Measurements from ENCODE around the gene SLC28A1. TPM values are rescaled to one million over a fixed set of nuclear protein-coding genes. Genes with fewer than 3 reads are reported as not detected.
"Not testable (repeated sequence)": the region's sequence is repeated elsewhere in the genome, so short reads cannot be mapped to it uniquely, and the experiment has no call there.

The SLC28A1 gene
- total and polyA plus RNA-seq, 7 experiments from 2014 or later, result not detected

DNA sequence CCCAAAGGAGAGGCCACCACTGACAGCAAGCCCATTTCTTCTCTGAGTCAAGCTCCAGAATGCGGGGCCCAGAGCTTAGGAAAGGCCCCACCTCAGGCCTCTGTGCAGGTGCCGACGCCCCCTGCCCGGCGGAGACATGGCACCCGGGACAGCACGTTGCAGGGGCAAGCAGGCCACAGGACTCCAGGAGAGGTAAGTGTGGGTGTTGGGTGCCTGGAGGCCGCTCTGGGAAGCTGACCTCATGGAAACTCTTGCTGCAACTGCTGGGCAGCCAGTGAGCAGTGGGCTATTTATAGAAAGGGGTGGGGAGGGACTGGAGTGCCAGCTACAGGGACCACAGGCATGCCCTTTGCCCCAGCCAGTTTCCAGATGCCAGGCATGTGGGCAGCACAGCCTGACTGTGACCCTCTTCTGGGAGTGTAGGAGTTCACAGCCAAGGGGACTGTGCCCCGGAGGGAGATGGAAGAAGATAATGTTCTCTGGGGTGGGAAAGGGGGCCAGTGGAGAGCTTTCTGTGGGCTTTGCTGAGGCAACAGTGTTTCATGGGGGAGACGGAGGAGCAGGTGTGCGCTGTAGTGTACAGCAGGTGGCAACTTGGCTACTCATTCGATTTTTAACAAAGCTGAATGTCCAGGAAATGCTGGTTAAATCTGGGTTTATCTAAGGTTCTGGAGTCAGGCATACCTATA lies 43.6 kb upstream of the SLC28A1 start:
- ATAC-seq (no peak), DNase-seq (no peak)
- Histone ChIP-seq H3K27ac (ENCODE audit: low read depth, low read length) (no peak overlapping the region), H3K4me3 (ENCODE audit: low read length) (no peak overlapping the region), H3K36me3 (ENCODE audit: control insufficient read depth in 2 of 3, insufficient read depth in 3 of 3, low read length in 3 of 3) (no peaks in the 10 kb centered on the region), H3K4me1 (ENCODE audit: control insufficient read depth in 2 of 2, insufficient read depth in 2 of 2, low read length in 2 of 2) (no peaks in the 10 kb centered on the region), H3K27me3 (ENCODE audit: control insufficient read depth in 2 of 2, insufficient read depth in 2 of 2, low read length in 2 of 2) (no peaks in the 10 kb centered on the region), H3K9me3 (ENCODE audit: control insufficient read depth in 2 of 3, low read length in 3 of 3) (no peaks in the 10 kb centered on the region)
- H3K27me3 Mint-ChIP-seq, result peaks cover 0 to 7% (median 4%) of the 10 kb centered on the region in 5 donors
- ChIA-PET POLR2A (interaction anchor here (0.5 kb wide), 1 partner anchor 90 kb away, joined by 3 read pairs; no protein-coding TSS in a partner anchor), CTCF (interaction anchor here (0.5 kb wide), 1 partner anchor 302 kb away, joined by 4 read pairs; no protein-coding TSS in a partner anchor)
- H3K9me3 Mint-ChIP-seq, result peaks cover 0 to 4% (median 0%) of the 10 kb centered on the region in 11 donors
- intact Hi-C loops (cut with micrococcal nuclease), result no loop called here
- no peaks in the 10 kb centered on the region for H3K36me3 Mint-ChIP-seq
- H3K4me1 Mint-ChIP-seq, result peaks cover 0 to 2% (median 0%) of the 10 kb centered on the region in 7 donors
- H3K4me3 Mint-ChIP-seq, result no peak overlapping the region
- H3K27ac Mint-ChIP-seq, result no peak overlapping the region

DNA sequence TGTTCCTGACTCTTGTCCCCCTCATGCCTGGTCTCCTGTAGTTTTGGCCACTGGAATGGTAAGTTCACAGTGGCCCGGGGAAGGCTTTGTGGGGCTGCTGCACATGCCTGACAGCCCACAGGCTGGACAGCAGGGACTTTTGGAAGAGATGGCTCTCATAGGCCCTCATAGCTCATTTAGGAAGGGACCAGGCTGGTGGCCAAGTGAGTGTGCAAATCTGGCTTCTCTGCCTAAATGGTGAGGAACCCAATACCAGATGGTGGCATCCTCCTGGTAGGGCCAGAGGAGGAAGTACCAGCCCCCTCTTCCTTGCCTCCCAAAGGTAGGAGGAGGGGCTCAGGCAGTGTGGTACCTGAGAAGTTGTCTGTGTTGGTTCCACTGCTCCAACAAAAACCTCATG lies 41.7 kb upstream of the SLC28A1 start:
- H3K4me1 Mint-ChIP-seq, result peaks cover 0 to 2% (median 0%) of the 10 kb centered on the region in 7 donors
- Histone ChIP-seq H3K4me3 (ENCODE audit: low read length) (no peak overlapping the region), H3K36me3 (ENCODE audit: control insufficient read depth in 2 of 3, insufficient read depth in 3 of 3, low read length in 3 of 3) (no peaks in the 10 kb centered on the region), H3K9me3 (ENCODE audit: control insufficient read depth in 2 of 3, low read length in 3 of 3) (peaks cover 0 to 8% (median 0%) of the 10 kb centered on the region in 3 experiments), H3K27me3 (ENCODE audit: control insufficient read depth in 2 of 2, insufficient read depth in 2 of 2, low read length in 2 of 2) (no peaks in the 10 kb centered on the region), H3K4me1 (ENCODE audit: control insufficient read depth in 2 of 2, insufficient read depth in 2 of 2, low read length in 2 of 2) (no peaks in the 10 kb centered on the region), H3K27ac (ENCODE audit: low read depth, low read length) (no peak overlapping the region)
- no peak for ATAC-seq
- POLR2A ChIA-PET, result no interaction called here
- no peak for DNase-seq
- no peak overlapping the region for H3K4me3 Mint-ChIP-seq
- intact Hi-C loops (cut with micrococcal nuclease), result no loop called here
- peaks cover 5 to 11% (median 6%) of the 10 kb centered on the region in 5 donors for H3K36me3 Mint-ChIP-seq
- H3K27ac Mint-ChIP-seq, result no peak overlapping the region
- H3K9me3 Mint-ChIP-seq, result peaks cover 4 to 21% (median 12%) of the 10 kb centered on the region in 11 donors
- H3K27me3 Mint-ChIP-seq, result peaks cover 0 to 5% (median 0%) of the 10 kb centered on the region in 5 donors
- CTCF ChIA-PET, result no interaction called here

GRCh38 chr15:84844964-84845363 lies 39.5 kb upstream of the SLC28A1 start:
- intact Hi-C loops (cut with micrococcal nuclease), result loop anchor here (1.0 to 5.0 kb wide), 3 partner anchors 82 to 199 kb away; no protein-coding TSS in a partner anchor
- H3K27ac Mint-ChIP-seq, result no peak overlapping the region
- no peak overlapping the region for H3K4me3 Mint-ChIP-seq
- peaks cover 4 to 30% (median 13%) of the 10 kb centered on the region in 11 donors for H3K9me3 Mint-ChIP-seq
- Histone ChIP-seq H3K4me1 (ENCODE audit: control insufficient read depth in 2 of 2, insufficient read depth in 2 of 2, low read length in 2 of 2) (no peaks in the 10 kb centered on the region), H3K9me3 (ENCODE audit: control insufficient read depth in 2 of 3, low read length in 3 of 3) (peaks cover 0 to 8% (median 0%) of the 10 kb centered on the region in 3 experiments), H3K4me3 (ENCODE audit: low read length) (no peak overlapping the region), H3K36me3 (ENCODE audit: control insufficient read depth in 2 of 3, insufficient read depth in 3 of 3, low read length in 3 of 3) (no peaks in the 10 kb centered on the region), H3K27me3 (ENCODE audit: control insufficient read depth in 2 of 2, insufficient read depth in 2 of 2, low read length in 2 of 2) (no peaks in the 10 kb centered on the region), H3K27ac (ENCODE audit: low read depth, low read length) (no peak overlapping the region)
- peaks cover 0 to 5% (median 0%) of the 10 kb centered on the region in 5 donors for H3K27me3 Mint-ChIP-seq
- H3K4me1 Mint-ChIP-seq, result peaks cover 0 to 2% (median 0%) of the 10 kb centered on the region in 7 donors
- DNase-seq (no peak), ATAC-seq (no peak)
- POLR2A ChIA-PET, result no interaction called here
- CTCF ChIA-PET, result interaction anchor here (0.7 kb wide), 1 partner anchor 250 kb away, joined by 3 read pairs; no protein-coding TSS in a partner anchor
- peaks cover 5 to 11% (median 7%) of the 10 kb centered on the region in 5 donors for H3K36me3 Mint-ChIP-seq

DNA sequence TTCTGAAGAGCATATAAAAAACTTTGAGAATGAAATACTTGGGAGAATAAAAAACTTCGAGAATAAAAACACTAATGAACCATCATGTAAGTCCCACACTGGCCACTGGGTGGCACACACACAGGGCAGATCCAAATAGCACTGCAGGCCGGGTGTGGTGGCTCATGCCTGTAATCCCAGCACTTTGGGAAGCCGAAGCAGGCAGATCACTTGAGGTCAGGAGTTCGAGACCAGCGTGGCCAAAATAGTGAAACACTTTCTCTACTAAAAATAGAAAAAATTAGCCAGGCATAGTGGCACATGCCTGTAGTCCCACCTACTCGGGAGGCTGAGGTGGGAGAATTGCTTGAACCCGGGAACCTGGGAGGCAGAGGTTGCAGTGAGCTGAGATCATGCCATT lies 38.8 kb upstream of the SLC28A1 start:
- H3K27ac Mint-ChIP-seq; H3K4me3 Mint-ChIP-seq; H3K4me1 Mint-ChIP-seq; POLR2A ChIA-PET; H3K27me3 Mint-ChIP-seq; H3K36me3 ChIP-seq (ENCODE audit: control insufficient read depth in 2 of 3, insufficient read depth in 3 of 3, low read length in 3 of 3); H3K4me3 ChIP-seq (ENCODE audit: low read length); H3K9me3 ChIP-seq (ENCODE audit: control insufficient read depth in 2 of 3, low read length in 3 of 3); H3K27ac ChIP-seq (ENCODE audit: low read depth, low read length); H3K27me3 ChIP-seq (ENCODE audit: control insufficient read depth in 2 of 2, insufficient read depth in 2 of 2, low read length in 2 of 2); H3K4me1 ChIP-seq (ENCODE audit: control insufficient read depth in 2 of 2, insufficient read depth in 2 of 2, low read length in 2 of 2): not testable (repeated sequence)
- intact Hi-C loops (cut with micrococcal nuclease), result loop anchor here (1.0 to 5.0 kb wide), 3 partner anchors 82 to 199 kb away; no protein-coding TSS in a partner anchor
- Mint-ChIP-seq H3K9me3 (peaks cover 4 to 30% (median 13%) of the 10 kb centered on the region in 11 donors), H3K36me3 (peaks cover 5 to 11% (median 7%) of the 10 kb centered on the region in 5 donors)
- ATAC-seq, result peak; percentile 56
- DNase-seq, result peak in 5 of 9 donors; percentile 4 to 33 (median 15)
- CTCF ChIA-PET, result interaction anchor here (0.7 kb wide), 1 partner anchor 249 kb away, joined by 3 read pairs; no protein-coding TSS in a partner anchor

- Mint-ChIP-seq H3K27me3 (peaks cover 0 to 4% (median 0%) of the 10 kb centered on the region in 5 donors), H3K9me3 (peaks cover 4 to 30% (median 13%) of the 10 kb centered on the region in 11 donors), H3K36me3 (peaks cover 5 to 11% (median 7%) of the 10 kb centered on the region in 5 donors), H3K4me3 (no peak overlapping the region), H3K4me1 (peaks cover 0 to 2% (median 0%) of the 10 kb centered on the region in 7 donors), H3K27ac (peak overlapping the region in 1 of 9 donors; percentile 30)
- ChIA-PET POLR2A (no interaction called here), CTCF (no interaction called here)
- ATAC-seq (no peak), DNase-seq (no peak)
- H3K9me3 ChIP-seq (ENCODE audit: control insufficient read depth in 2 of 3, low read length in 3 of 3), result peaks cover 0 to 8% (median 0%) of the 10 kb centered on the region in 3 experiments
- no peaks in the 10 kb centered on the region for H3K27me3 ChIP-seq (ENCODE audit: control insufficient read depth in 2 of 2, insufficient read depth in 2 of 2, low read length in 2 of 2)
- H3K36me3 ChIP-seq (ENCODE audit: control insufficient read depth in 2 of 3, insufficient read depth in 3 of 3, low read length in 3 of 3), result no peaks in the 10 kb centered on the region
- no peak overlapping the region for H3K27ac ChIP-seq (ENCODE audit: low read depth, low read length)
- H3K4me3 ChIP-seq (ENCODE audit: low read length), result no peak overlapping the region
- no peaks in the 10 kb centered on the region for H3K4me1 ChIP-seq (ENCODE audit: control insufficient read depth in 2 of 2, insufficient read depth in 2 of 2, low read length in 2 of 2)
- intact Hi-C loops (cut with micrococcal nuclease), result loop anchor here in 1 of 2 donors (5.0 kb wide), 1 partner anchor 81 kb away; no protein-coding TSS in a partner anchor
Measured at GRCh38 chr15:84846269-84846668, 38.2 kb upstream of the SLC28A1 start.

- Mint-ChIP-seq H3K36me3 (peaks cover 5 to 11% (median 7%) of the 10 kb centered on the region in 5 donors), H3K4me1 (peaks cover 0 to 2% (median 0%) of the 10 kb centered on the region in 7 donors), H3K4me3 (no peak overlapping the region), H3K27ac (no peak overlapping the region), H3K9me3 (peaks cover 4 to 30% (median 13%) of the 10 kb centered on the region in 11 donors), H3K27me3 (no peaks in the 10 kb centered on the region)
- Histone ChIP-seq H3K4me3 (ENCODE audit: low read length) (no peak overlapping the region), H3K27ac (ENCODE audit: low read depth, low read length) (no peak overlapping the region), H3K4me1 (ENCODE audit: control insufficient read depth in 2 of 2, insufficient read depth in 2 of 2, low read length in 2 of 2) (no peaks in the 10 kb centered on the region), H3K36me3 (ENCODE audit: control insufficient read depth in 2 of 3, insufficient read depth in 3 of 3, low read length in 3 of 3) (no peaks in the 10 kb centered on the region), H3K27me3 (ENCODE audit: control insufficient read depth in 2 of 2, insufficient read depth in 2 of 2, low read length in 2 of 2) (no peaks in the 10 kb centered on the region), H3K9me3 (ENCODE audit: control insufficient read depth in 2 of 3, low read length in 3 of 3) (peaks cover 0 to 8% (median 0%) of the 10 kb centered on the region in 3 experiments)
- intact Hi-C loops (cut with micrococcal nuclease), result loop anchor here in 1 of 2 donors (5.0 kb wide), 1 partner anchor 80 kb away; no protein-coding TSS in a partner anchor
- ATAC-seq (no peak), DNase-seq (no peak)
- POLR2A ChIA-PET, result no interaction called here
- CTCF ChIA-PET, result no interaction called here
Measured at GRCh38 chr15:84847382-84847781, 37.1 kb upstream of the SLC28A1 start.

Data from naive thymus-derived CD4-positive, alpha-beta T cell (primary cell).